Stimulated activated naive CD4-positive, alpha-beta T cell (primary cell): ENCODE results near the gene PRR23E.

Experiments used
- DNase-seq, 6 experiments: peaks; one replicate each; lab custom pipeline; 2025; lab: John Stamatoyannopoulos, UW

The PRR23E gene

GRCh38 chr3:127185268-127185667, 7.7 kb upstream of the PRR23E start:
- no peak for DNase-seq

- DNase-seq = no peak
Observed at GRCh38 chr3:127185962-127186674, 6.8 kb upstream of the PRR23E start.

- DNase-seq = no peak
Observed at GRCh38 chr3:127187316-127187715, 5.6 kb upstream of the PRR23E start.

- DNase-seq = no peak
Observed at GRCh38 chr3:127193341-127193740, 410 bp downstream of the PRR23E start.

GRCh38 chr3:127193775-127194174, 844 bp downstream of the PRR23E start:
- no peak for DNase-seq

- DNase-seq = no peak
Observed at GRCh38 chr3:127194601-127195187, 1.8 kb downstream of the PRR23E start.

GRCh38 chr3:127195417-127195816, 2.5 kb downstream of the PRR23E start:
- no peak for DNase-seq

GRCh38 chr3:127196002-127196401, 3.1 kb downstream of the PRR23E start:
- no peak for DNase-seq

- no peak for DNase-seq
Observed at GRCh38 chr3:127196466-127197299, 3.8 kb downstream of the PRR23E start.

DNA sequence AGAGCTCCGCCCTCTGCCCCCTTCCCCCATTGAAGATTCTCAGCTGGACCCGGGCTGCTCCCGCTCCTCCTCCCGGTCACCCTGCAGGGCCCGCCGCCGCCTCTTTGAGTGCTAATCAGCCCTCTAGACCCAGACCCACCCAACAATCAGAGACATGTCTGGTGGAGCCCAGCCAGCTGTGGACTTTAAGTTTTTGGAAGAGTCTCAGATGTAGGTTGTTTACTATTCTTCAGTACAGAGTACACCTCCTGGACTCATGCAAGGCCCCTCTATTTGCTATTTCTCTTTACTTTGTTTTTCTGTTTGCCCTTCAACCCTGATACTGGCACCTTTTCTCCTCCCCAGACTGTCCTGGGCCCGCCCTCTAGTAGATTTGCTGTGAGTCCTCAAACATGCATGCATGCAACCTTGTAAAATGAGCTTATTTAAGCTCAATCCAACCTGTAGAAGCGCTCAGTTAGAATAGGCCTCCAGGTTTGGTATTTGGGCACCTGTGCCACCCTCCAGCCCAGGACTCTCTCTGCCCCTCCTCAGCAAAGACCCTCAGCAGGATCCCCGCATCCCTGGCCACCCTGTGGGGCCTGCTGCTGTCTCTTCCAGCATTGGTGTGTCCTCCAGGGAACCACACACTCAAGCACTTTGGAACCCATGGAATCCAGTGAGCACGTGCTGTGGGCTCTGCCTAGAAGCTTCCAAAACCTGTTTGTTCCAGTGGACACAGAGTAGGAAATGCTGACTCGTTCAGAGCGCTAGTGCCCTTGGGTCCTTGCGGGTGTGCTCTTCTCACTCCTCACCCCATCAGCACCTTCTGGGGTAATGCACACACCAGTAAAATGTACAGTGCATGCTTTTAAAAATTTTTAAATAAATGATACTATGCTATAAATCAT, 4.6 kb downstream of the PRR23E start:
- DNase-seq = no peak

GRCh38 chr3:127200086-127200691, 7.3 kb downstream of the PRR23E start:
- no peak for DNase-seq

DNA sequence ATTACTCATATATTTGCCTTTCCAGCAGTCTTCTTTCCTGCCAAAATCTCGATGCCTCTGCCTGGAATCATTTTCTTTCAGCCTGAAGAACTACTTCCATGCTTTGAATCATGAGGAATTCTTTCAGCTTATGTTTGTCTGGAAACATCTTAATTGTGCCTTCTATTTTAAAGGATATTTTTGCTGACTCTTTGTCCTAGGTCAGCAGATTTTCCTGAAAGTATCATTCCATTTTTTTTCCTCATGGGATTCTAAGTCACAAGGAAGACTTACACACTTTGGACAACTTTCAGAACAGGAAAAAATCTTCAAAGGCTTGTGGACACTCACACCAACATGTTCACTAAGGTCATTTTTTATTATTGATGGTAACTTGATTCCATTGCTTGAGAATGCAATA, 10.1 kb downstream of the PRR23E start:
- DNase-seq = no peak

GRCh38 chr3:127204841-127205582, 12.1 kb downstream of the PRR23E start:
- no peak for DNase-seq

DNA sequence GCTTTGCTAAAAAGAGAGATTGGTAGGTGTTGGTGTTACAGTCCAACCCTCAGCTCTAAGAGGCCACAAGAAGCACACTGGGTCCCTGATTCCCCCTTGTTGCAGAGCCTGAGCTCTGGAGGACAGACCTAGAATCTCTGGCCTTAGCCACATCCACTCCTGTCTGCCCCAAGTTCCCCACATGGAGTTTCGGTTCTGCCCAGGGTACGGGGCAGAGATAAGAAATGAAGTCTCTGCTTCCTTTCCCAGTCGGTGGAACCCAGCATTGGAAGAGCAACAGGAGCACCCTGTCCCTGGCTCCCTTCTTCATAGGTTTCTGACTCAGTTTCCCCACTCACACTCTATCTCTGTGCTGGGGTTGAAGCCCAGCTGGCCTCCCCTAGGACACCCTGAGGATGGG, 13.2 kb downstream of the PRR23E start:
- DNase-seq = no peak

DNA sequence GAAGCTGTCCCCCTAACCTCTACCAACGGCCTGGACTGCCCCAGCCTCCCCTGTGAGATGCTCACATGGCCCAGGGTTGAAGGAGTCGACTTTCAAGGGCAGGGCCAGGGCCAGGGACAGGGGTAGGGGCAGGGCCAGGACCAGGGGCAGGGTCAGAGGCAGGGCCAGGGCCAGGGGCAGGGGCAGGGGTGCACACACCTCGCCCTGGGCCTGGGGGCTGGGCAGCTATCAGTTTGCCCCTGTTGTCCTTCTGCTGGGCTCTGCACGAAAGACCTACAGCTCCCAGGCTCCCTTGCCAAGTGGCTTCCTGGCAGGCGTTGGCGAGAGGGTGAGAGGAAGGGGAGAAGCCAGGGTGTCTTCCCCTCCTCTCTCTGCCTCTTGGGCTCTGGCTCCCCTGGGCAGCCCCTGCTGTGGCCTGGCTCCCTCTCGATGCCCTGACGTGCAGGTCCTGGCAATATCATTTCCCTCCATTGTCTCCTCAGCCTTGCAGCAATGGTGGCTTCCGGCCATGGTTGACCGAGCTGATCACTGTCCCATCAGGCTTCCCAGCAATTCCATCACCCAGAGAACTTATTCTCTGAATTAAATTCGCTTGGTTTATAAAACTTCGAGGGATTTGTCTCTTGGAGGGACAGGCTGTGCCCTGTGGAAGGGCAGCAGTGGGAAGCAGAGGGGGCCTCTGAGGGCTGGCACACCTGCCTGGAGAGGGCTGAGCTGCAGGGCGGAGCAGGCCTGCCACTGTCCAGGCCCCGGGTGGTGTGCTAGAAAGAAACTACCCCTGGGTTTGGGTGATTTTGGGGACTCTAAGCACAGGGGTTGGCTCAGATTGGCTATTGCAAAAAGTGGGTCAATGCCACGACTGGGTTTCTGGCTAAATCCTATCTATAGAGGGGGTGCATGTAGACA, 13.9 kb downstream of the PRR23E start:
- DNase-seq = no peak

- DNase-seq = no peak
Observed at GRCh38 chr3:127207727-127208482, 15.0 kb downstream of the PRR23E start.

- no peak for DNase-seq
Observed at GRCh38 chr3:127208483-127209100, 15.7 kb downstream of the PRR23E start.

DNA sequence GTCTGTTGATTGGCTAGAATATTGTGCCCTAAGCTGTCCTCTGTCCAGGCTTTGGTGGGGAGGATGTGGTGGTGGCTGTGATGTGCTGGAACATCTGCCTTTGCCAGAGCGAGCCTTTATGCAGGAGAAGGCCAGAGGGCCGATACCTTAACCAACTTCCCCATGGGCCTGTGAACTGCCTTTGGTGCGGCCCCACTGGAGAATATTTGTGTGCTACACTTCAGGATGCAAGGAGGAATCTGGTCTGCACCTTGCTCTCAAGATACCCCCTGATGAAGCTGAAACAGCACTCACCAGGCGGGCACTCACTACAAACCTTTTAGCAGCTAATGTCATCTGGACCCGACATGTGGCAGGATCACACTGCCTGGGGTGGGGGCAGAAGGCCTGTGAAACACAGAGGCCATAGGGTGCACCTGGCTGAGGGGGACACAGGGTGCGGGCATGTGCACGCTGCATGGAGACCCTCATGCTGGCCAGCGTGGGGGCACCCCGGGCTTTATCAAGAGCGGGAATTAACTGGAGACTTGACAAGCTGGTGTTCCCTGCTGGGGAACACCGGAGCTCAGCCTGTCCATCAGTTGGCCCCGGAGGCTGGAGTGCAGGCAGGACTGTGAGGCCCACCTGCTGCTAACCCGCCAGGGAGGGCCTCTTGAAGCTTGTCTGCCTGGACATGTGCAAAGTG, 16.4 kb downstream of the PRR23E start:
- DNase-seq = no peak
